Activated CD8-positive, alpha-beta T cell treated with anti-CD3 and anti-CD28 coated beads, Interleukin-2, amount 10 ng/mL, durations not matched to agents 7 days and 5 days (primary cell): Measurements from ENCODE around the gene ZNF526. TPM values are rescaled to one million over a fixed set of nuclear protein-coding genes. Genes with fewer than 3 reads are reported as not detected.
A peak's percentile ranks its signal among the peaks of the same experiment; 100 is the strongest.

Source experiments
- ATAC-seq: fragments of 150-1000 bp; cut with Tn5 transposase; one replicate; pipeline ENCODE4 v1.10.0; 2021; ENCODE audit warnings: moderate library complexity
- CTCF ChIA-PET: fragments of 350-600 bp; sonication (Branson Sonifier 250); formaldehyde crosslinking; loops from one replicate; lab custom pipeline; 2021; ENCODE audit warnings: antibody characterized with exemption; lab: Charles Lee
- POLR2A ChIA-PET: fragments of 350-600 bp; sonication (Branson Sonifier 250); formaldehyde crosslinking; loops from one replicate; lab custom pipeline; 2021; ENCODE audit warnings: antibody characterized with exemption; lab: Charles Lee
- DNase-seq: peaks from one replicate; pipeline ENCODE4 v3.0.0-alpha.2; 2020
- H3K27ac Mint-ChIP-seq: one replicate; pipeline ENCODE4 v1.8.0; 2021; ENCODE audit warnings: mild to moderate bottlenecking, mixed read lengths
- H3K27me3 Mint-ChIP-seq: one replicate; pipeline ENCODE4 v1.8.0; 2021; ENCODE audit warnings: low read depth, mixed read lengths
- H3K36me3 Mint-ChIP-seq: one replicate; pipeline ENCODE4 v1.8.0; 2021; ENCODE audit warnings: low read depth, mixed read lengths
- H3K4me1 Mint-ChIP-seq: one replicate; pipeline ENCODE4 v1.8.0; 2021; ENCODE audit warnings: low read depth, mixed read lengths
- H3K4me3 Mint-ChIP-seq: one replicate; pipeline ENCODE4 v1.8.0; 2021; ENCODE audit warnings: mild to moderate bottlenecking, mixed read lengths
- H3K9me3 Mint-ChIP-seq: one replicate; pipeline ENCODE4 v1.8.0; 2022; ENCODE audit warnings: mixed read lengths; ENCODE audit not compliant: insufficient read depth
- total RNA-seq, 2 experiments: library from RNA; stranded (reverse); gene quantifications; one replicate each; pipeline ENCODE4 v1.2.3, GENCODE V29; 2021

The ZNF526 gene
- total RNA-seq, 2 experiments from 2014 or later = 19.5 to 21.5 TPM

DNA sequence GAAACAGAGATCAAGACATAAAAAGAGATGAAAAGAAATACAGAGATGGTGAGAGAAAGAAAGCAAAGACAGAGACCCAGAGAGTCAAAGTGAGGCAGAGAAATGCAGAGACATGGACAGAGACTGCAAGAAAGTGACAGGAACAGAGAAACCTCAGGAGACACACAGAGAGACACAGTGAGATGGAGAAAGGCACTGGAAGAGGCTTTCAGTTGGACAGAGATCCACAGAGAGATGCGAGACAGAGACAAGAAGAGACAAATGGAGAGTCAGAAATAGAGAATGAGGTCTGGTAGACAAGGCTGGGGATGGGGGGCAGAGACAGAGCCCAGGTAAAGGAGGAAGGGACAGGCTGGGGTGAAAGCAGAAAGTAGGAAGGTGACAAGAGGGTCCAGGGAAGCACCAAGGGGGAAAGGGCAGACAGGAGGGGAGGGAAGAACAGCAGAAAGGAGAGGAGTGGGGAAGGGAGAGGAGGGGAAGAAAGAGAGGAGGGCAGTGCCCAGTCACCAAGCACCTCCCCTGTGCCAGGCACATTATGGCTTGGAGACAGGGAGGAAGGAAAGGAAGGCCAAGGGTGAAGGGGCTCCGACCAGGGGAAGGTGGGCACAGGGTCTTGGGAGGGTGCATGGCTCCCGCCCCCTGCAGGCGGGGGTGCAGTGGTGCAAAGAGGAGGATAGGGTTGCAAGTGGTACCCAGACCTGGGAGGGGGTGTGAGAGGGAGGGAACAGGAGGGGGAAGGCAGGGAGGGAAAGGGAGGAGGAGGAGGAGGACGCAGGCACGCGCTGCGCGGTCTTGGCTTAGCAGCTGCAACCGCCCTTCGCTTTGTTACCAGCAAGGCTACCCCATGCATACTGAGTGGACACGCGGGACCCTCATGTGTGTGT, 41.1 kb upstream of the ZNF526 start:
- POLR2A ChIA-PET = no interaction called here

DNA sequence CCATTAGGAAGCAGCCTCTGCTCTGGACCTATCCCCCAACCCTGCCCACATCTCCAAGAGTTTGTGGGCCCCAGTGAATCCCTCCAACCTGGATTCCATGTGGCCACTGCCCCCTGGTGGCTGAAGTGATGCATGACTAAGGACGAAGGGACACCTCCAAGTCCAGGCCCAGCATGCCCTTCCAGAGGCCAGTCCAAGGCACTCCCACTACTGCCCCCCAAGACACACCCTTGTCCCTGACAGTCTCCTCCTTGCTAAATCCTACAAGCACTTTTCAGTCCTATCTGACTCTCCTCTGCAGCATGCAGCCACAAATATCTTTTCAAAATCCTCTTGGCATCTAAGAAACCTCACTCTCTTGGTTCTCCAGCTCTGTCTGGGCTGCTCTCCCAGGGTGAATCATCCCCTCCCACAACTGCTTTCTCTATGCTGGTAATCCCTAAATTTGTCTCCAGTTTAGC, 35.7 kb upstream of the ZNF526 start:
- Mint-ChIP-seq H3K4me1 (peaks cover 36% of the 10 kb centered on the region), H3K27ac (peak overlapping the region; percentile 65), H3K9me3 (no peaks in the 10 kb centered on the region), H3K27me3 (peaks cover 5% of the 10 kb centered on the region), H3K4me3 (no peak overlapping the region), H3K36me3 (no peaks in the 10 kb centered on the region)
- DNase-seq = peak; percentile 74
- ATAC-seq = peak; percentile 57
- ChIA-PET CTCF (interaction anchor here (0.7 to 4.3 kb wide), 25 partner anchors 8 to 149 kb away, joined by 3 to 40 read pairs (median 5); partner anchors contain the start of genes DEDD2, GSK3A, POU2F2 and ZNF526), POLR2A (interaction anchor here (2.1 kb wide), 1 partner anchor 15 kb away, joined by 9 read pairs; no protein-coding TSS in a partner anchor)

More for the DNA sequence above, 41.1 kb upstream of the ZNF526 start:
- no peak for ATAC-seq
- no peaks in the 10 kb centered on the region for H3K9me3 Mint-ChIP-seq
- peaks cover 22% of the 10 kb centered on the region for H3K4me1 Mint-ChIP-seq
- no peak for DNase-seq
- CTCF ChIA-PET = interaction anchor here (0.6 kb wide), 1 partner anchor 8 kb away, joined by 3 read pairs; no protein-coding TSS in a partner anchor
- H3K4me3 Mint-ChIP-seq = no peak overlapping the region
- H3K36me3 Mint-ChIP-seq = no peaks in the 10 kb centered on the region
- H3K27ac Mint-ChIP-seq = no peak overlapping the region
- H3K27me3 Mint-ChIP-seq = peaks cover 30% of the 10 kb centered on the region

DNA sequence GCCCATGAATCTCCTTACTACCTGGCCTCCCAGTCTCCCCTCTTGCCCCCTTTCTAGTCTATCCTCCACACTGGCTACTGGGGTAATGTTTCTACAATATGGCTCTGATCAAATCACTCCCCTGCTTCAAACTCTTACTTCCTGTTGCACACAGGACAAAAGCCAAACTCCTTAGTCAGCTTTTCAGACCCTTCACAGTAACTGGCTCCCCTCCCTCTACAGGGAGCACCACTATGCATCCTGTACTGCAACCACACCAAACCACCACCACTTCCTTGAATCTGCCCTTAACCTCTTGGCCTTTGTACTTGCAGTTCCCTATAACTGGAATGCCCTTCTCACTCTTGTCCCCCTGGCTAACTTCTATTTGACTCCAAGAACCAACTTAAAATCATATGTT, 34.8 kb upstream of the ZNF526 start:
- Mint-ChIP-seq H3K9me3 (no peaks in the 10 kb centered on the region), H3K36me3 (no peaks in the 10 kb centered on the region), H3K27ac (peak overlapping the region; percentile 77), H3K4me3 (peak overlapping the region; percentile 16), H3K27me3 (peaks cover 5% of the 10 kb centered on the region), H3K4me1 (peaks cover 38% of the 10 kb centered on the region)
- DNase-seq = peak; percentile 74
- ChIA-PET POLR2A (interaction anchor here (0.8 to 2.1 kb wide), 3 partner anchors 14 to 58 kb away, joined by 3 to 9 read pairs (median 4); partner anchors contain the start of gene POU2F2), CTCF (interaction anchor here (0.7 to 4.3 kb wide), 27 partner anchors 9 to 150 kb away, joined by 3 to 40 read pairs (median 5); partner anchors contain the start of genes DEDD2, GSK3A, POU2F2 and ZNF526)
- ATAC-seq = peak; percentile 83

DNA sequence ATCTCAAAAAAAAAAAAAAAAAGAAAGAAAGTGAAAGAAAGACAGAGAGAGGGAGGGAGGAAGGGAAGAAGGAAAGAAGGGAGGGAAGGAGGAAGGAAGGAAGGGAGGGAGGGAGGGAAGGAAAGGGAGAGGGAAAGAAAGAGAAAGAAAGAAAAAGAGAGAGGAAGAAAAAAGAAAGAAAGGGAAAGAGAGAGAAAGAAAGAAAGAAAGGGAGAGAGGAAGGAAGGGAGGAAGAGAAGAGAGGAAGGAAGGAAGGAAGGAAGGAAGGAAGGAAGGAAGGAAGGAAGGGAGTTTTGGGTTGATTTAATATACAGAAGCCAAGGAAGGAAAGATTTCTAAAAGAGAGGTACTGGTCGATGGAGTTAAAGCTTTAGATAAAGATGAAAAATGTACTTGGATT, 31.4 kb upstream of the ZNF526 start:
- Mint-ChIP-seq H3K9me3 (peaks cover 7% of the 10 kb centered on the region), H3K36me3 (peaks cover 11% of the 10 kb centered on the region), H3K27me3 (peaks cover 5% of the 10 kb centered on the region), H3K4me3 (no peak overlapping the region), H3K27ac (no peak overlapping the region), H3K4me1 (peaks cover 56% of the 10 kb centered on the region)
- ATAC-seq = no peak
- POLR2A ChIA-PET = interaction anchor here (1.8 kb wide), 1 partner anchor 11 kb away, joined by 6 read pairs; no protein-coding TSS in a partner anchor
- CTCF ChIA-PET = interaction anchor here (1.5 to 1.9 kb wide), 3 partner anchors 11 to 80 kb away, joined by 5 to 7 read pairs (median 5); no protein-coding TSS in a partner anchor
- no peak for DNase-seq

DNA sequence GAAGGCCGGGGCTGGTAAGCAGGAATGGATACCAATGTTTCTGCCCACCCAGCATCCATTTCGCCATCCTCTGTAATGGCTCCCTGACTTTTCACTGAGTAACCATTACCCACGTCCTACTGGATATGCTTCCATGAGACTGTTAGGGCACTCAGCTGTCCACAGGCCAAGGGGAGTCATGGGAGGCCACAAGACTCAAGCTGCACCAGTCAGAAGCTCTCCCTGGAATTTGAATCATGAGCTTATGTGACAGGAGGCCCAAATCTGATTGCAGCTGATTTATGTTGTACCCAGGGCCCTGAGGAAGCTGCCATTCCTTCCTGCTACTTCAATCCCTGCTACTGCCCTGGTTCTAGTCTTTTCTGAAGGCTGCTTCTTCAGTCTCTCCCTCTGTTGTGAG, 31.0 kb upstream of the ZNF526 start:
- Mint-ChIP-seq H3K4me1 (peaks cover 55% of the 10 kb centered on the region), H3K36me3 (peaks cover 14% of the 10 kb centered on the region), H3K27ac (no peak overlapping the region), H3K9me3 (peaks cover 11% of the 10 kb centered on the region), H3K27me3 (peaks cover 5% of the 10 kb centered on the region), H3K4me3 (no peak overlapping the region)
- ChIA-PET CTCF (interaction anchor here (1.5 to 1.9 kb wide), 3 partner anchors 10 to 80 kb away, joined by 5 to 7 read pairs (median 5); no protein-coding TSS in a partner anchor), POLR2A (interaction anchor here (1.8 kb wide), 1 partner anchor 10 kb away, joined by 6 read pairs; no protein-coding TSS in a partner anchor)
- DNase-seq = no peak
- ATAC-seq = no peak

DNA sequence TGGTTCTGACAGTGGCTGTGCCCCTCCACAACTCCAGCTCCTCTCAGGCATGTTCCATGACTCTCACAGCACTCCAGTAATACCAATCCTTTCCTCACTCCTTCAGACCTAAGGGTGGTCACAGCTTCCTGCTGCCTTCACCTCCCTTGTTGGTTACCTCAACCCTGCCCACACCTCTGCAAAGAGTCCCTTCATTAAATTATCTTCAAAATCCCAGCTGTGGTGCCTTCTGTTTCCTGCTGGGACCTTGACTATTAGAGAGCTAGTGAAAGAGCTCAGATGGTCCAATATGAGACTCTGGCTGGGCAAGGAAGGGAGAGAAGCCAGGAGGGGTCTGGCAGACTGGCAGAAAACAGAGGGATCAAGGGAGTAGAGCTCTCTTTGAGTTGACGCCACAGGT, 28.8 kb upstream of the ZNF526 start:
- Mint-ChIP-seq H3K4me1 (peaks cover 40% of the 10 kb centered on the region), H3K9me3 (peaks cover 11% of the 10 kb centered on the region), H3K4me3 (no peak overlapping the region), H3K36me3 (peaks cover 21% of the 10 kb centered on the region), H3K27ac (no peak overlapping the region), H3K27me3 (peaks cover 5% of the 10 kb centered on the region)
- ChIA-PET CTCF (interaction anchor here (0.8 to 2.7 kb wide), 6 partner anchors 9 to 156 kb away, joined by 3 to 9 read pairs (median 5); partner anchors contain the start of gene POU2F2), POLR2A (interaction anchor here (0.9 kb wide), 1 partner anchor 24 kb away, joined by 3 read pairs; no protein-coding TSS in a partner anchor)
- DNase-seq = no peak
- ATAC-seq = peak; percentile 42

DNA sequence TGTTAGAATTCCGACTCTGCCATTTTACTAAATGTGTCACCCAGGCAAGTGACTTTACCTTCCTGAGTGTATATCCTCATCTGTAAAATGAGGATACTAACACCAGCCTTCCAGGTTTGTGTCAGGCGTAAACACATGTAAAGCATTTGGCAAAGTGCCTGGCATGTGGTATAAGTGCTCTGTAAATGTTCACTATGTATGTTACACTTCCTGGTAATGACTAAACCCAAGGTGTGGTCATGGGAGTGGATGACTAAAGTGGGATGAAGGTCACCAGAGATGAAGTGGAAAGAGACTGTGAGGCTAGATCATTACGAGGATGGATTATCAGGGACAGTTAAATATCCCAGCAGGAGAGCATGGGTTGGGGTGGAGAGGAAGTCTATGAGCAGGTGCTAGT, 28.3 kb upstream of the ZNF526 start:
- H3K4me3 Mint-ChIP-seq = no peak overlapping the region
- peaks cover 11% of the 10 kb centered on the region for H3K9me3 Mint-ChIP-seq
- peaks cover 40% of the 10 kb centered on the region for H3K4me1 Mint-ChIP-seq
- CTCF ChIA-PET = interaction anchor here (1.2 to 2.7 kb wide), 4 partner anchors 9 to 88 kb away, joined by 4 to 9 read pairs (median 6); partner anchors contain the start of gene POU2F2
- H3K27ac Mint-ChIP-seq = peak overlapping the region; percentile 1
- peak; percentile 24 for DNase-seq
- H3K36me3 Mint-ChIP-seq = peaks cover 26% of the 10 kb centered on the region
- H3K27me3 Mint-ChIP-seq = peaks cover 5% of the 10 kb centered on the region
- POLR2A ChIA-PET = interaction anchor here (0.7 kb wide), 1 partner anchor 16 kb away, joined by 3 read pairs; no protein-coding TSS in a partner anchor
- ATAC-seq = no peak

DNA sequence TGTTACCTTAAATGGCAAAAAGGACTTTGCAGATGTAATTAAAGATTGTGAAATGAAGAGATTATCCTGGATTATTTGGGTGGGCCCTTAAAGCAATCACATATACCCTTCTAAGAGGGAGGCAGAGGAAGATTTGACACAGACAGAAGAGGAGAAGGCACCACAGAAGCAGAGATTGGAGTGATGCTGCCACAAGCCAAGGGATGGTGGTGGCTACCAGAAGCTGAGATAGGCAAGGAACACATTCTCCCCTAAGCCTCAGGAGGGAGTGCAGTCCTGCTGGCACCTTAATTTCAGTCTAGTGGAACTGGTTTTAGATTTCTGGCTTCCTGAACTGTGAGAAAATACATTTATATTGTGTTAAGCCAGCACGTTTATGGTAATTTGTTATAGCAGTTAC, 26.8 kb upstream of the ZNF526 start:
- peaks cover 11% of the 10 kb centered on the region for H3K9me3 Mint-ChIP-seq
- peaks cover 5% of the 10 kb centered on the region for H3K27me3 Mint-ChIP-seq
- no peak overlapping the region for H3K4me3 Mint-ChIP-seq
- DNase-seq = no peak
- no peak for ATAC-seq
- H3K36me3 Mint-ChIP-seq = peaks cover 38% of the 10 kb centered on the region
- no peak overlapping the region for H3K27ac Mint-ChIP-seq
- ChIA-PET POLR2A (no interaction called here), CTCF (interaction anchor here (0.9 to 2.7 kb wide), 2 partner anchors 9 to 11 kb away, joined by 4 to 9 read pairs; no protein-coding TSS in a partner anchor)
- H3K4me1 Mint-ChIP-seq = peaks cover 51% of the 10 kb centered on the region

DNA sequence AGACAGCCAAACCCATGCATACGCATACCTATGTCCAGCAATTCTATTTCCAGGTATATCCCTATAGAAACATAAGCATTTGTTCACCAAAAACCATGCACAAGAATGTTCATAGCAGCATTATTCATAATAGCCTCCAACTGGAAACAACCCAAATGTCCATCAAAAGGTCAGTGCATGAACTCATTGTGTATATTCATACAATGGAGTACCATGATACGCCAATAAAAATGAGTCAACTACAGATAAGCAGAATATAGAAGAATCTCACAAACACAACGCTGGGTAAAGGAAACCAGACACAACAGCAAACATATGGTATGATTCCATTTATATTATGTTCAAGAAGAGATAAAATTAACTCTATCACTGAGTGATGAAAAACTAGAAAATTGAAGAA, 26.4 kb upstream of the ZNF526 start:
- no peak overlapping the region for H3K27ac Mint-ChIP-seq
- H3K27me3 Mint-ChIP-seq = peaks cover 5% of the 10 kb centered on the region
- CTCF ChIA-PET = interaction anchor here (0.9 kb wide), 1 partner anchor 9 kb away, joined by 4 read pairs; no protein-coding TSS in a partner anchor
- H3K9me3 Mint-ChIP-seq = peaks cover 11% of the 10 kb centered on the region
- no peak for DNase-seq
- H3K4me1 Mint-ChIP-seq = peaks cover 54% of the 10 kb centered on the region
- peaks cover 41% of the 10 kb centered on the region for H3K36me3 Mint-ChIP-seq
- POLR2A ChIA-PET = no interaction called here
- ATAC-seq = no peak
- no peak overlapping the region for H3K4me3 Mint-ChIP-seq

DNA sequence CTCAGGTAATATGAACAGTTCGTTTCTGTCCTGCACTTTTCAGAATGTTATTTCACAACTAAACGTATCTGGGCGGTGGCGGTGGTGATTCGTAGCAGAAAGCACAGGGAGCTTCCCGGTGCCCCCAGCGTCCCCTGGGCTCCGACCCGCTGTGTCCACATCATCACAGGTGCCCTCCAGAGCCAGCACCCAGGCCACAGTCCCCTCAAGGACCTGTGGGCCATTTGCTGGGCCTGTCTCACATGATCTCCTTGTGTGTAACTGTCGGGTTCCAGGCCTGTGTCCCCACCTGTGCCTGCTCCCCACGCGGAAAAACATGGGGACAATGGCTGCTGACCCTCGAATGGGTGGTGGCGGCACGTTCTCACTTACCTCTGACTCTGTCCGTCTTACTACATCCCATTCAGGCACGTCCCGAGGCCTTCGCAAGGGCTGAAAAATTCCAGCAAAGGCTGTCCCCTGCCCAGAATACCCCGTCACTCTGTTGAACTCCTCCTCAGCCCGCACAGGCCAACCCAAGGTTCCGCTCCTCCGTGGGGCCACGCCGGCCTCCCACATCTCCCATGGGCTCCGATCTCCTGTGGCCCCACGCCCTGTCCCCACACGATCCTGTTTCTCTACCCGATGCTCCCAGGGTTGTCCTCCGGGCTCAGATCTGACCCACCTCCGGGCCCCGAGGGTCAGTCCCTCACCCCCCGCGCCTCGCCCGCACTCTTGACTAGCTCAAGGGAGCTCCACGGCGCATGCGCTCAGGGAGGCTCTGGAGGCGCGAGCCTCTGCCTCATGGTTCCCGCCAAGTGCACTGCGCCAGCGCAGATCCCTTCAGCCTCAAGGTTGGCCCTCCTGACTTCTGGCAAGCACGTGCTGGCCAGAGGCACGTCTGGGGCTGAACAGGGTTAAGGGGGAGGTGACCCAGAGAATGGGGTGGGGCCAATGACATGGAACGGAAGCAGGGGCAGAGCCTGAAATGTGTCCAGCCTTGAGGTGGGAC, 23.8 kb upstream of the ZNF526 start:
- no peak overlapping the region for H3K4me3 Mint-ChIP-seq
- ChIA-PET POLR2A (no interaction called here), CTCF (no interaction called here)
- H3K36me3 Mint-ChIP-seq = peaks cover 64% of the 10 kb centered on the region
- peaks cover 72% of the 10 kb centered on the region for H3K4me1 Mint-ChIP-seq
- H3K27ac Mint-ChIP-seq = peak overlapping the region; percentile 46
- no peak for ATAC-seq
- peaks cover 5% of the 10 kb centered on the region for H3K27me3 Mint-ChIP-seq
- DNase-seq = no peak
- peaks cover 11% of the 10 kb centered on the region for H3K9me3 Mint-ChIP-seq
